ENCODE data around the gene RBM45.

DNA sequence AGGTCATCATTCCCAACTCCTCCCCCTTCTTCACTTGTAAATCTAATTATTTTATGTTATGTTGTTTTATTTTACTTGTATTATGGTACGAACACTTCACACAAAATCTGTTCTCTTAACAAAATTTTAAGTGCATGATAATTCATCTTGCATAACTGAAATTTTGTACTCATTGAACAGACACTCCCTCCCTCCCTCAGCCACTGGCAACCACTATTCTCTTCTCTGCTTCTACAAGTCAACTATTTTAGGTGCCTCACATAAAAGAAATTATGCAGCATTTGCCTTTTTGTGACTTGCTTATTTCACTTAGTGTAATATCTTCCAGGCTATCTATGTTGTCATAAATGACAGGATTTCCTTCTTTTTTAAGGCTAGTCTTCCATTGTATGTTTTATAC is 51.7 kb downstream of the RBM45 start:
- TF ChIP-seq, protein P1, sequence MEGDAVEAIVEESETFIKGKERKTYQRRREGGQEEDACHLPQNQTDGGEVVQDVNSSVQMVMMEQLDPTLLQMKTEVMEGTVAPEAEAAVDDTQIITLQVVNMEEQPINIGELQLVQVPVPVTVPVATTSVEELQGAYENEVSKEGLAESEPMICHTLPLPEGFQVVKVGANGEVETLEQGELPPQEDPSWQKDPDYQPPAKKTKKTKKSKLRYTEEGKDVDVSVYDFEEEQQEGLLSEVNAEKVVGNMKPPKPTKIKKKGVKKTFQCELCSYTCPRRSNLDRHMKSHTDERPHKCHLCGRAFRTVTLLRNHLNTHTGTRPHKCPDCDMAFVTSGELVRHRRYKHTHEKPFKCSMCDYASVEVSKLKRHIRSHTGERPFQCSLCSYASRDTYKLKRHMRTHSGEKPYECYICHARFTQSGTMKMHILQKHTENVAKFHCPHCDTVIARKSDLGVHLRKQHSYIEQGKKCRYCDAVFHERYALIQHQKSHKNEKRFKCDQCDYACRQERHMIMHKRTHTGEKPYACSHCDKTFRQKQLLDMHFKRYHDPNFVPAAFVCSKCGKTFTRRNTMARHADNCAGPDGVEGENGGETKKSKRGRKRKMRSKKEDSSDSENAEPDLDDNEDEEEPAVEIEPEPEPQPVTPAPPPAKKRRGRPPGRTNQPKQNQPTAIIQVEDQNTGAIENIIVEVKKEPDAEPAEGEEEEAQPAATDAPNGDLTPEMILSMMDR (IDR thresholded peaks at IDR 0.05): no peak
- TF ChIP-seq POLR2A (IDR thresholded peaks at IDR 0.05): no peak
- no peak for TF ChIP-seq POLR2AphosphoS5 (IDR thresholded peaks at IDR 0.05)

Measured in breast epithelium (tissue), 3 donors.